Activated CD4-positive, CD25-positive, alpha-beta regulatory T cell treated with anti-CD3 and anti-CD28 coated beads, Interleukin-2, amount 50 U/mL, for 16 hours (primary cell): ENCODE measurements around the gene OR10H5.
"Not testable (repeated sequence)": the region's sequence is repeated elsewhere in the genome, so short reads cannot be mapped to it uniquely, and the experiment has no call there.

Experiments
- DNase-seq: peaks from one replicate; pipeline ENCODE4 v3.0.0-alpha.2; 2020; ENCODE audit warnings: low read depth, low spot score

Gene OR10H5

DNA sequence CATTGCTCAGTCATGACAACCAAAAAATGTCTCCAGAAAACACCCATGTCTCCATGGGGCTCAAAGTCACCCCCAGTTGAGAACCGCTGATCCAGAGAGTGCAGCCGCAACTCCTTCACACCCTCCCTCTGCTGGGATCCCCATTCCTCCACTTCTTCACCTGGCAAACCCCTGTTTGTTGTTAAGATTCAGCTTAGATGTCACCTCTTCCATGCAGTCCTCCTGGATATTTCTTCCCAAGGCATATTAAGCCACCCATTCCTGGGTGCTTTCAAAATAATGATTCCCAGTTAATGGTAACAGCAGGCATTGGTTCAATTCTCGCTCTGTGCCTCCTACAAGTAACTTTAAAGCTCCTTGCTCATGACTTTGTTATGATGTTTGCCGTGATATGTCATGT, 24.0 kb downstream of the OR10H5 start:
- no peak for DNase-seq

DNA sequence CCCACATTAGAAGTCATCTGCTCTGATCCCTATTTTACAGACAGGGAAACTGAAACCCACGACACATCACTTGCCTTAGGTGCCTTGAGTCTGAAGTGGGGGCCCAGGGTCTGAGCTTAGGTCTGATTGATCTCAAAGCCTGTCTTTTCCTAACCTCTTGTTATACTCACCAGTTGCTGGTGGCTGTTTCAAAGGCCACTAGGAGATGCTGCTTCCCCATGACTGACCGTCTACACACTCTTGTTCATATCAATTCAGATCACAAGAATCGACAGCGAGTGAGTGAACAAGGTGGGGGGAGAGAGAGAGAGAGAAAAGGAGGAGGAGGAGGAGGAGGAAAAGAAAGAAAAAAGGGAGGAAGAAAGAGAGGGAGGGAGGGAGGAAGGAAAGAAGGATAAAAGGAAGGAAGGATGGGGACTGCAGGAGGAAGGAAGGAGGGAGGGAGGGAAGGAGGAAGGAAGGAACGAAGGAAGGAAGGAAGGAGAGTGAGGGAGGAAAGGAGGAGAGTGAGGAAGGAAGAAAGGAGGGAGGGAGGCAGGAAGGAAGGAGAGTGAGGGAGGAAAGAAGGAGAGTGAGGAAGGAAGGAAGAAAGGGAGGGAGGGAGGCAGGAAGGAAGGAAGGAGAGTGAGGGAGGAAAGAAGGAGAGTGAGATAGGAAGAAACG, 24.7 kb downstream of the OR10H5 start:
- no peak for DNase-seq

DNA sequence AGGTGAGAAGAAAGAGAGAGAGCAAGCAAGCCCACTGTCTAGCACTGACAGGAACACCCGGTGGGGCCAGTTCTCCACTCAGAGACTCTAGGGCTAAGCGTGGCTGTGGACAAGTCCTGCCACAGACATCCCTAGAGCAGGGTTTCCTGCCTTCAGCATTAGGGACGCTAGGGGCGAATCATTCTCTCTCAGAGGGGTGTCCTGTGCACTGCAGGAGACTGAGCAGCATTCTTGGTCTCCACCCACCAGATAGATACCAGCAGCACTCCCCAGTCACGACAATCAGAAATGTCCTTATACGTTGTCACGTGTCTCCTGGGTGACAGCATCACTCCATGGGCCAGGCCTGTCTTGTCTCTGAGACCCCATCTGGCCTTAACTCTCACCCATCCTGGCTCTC, 26.5 kb downstream of the OR10H5 start:
- no peak for DNase-seq

DNA sequence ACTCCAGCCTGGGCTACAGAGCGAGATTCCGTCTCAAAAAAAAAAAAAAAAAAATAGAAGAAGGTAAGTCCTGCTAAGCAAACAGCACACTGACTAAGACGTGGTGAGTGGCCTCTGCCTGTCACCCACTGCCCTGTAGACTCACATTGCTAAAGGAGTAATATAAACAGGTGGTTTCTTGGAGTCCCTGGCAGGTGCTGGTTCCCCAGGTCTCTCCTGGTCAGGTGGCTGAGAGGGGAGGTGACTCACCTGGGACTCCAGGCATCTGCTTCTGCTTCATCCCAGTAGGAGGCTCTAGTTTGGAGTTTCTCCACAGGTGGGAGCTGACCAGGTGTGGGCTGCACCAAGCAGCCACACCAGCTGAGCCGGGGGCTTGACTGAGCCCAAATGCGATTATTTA, 27.8 kb downstream of the OR10H5 start, which contains the start of gene OR10H1:
Gene OR10H1 (minus strand): TSS at position 359 of the 400 bp plus-strand sequence. CDS start 7,627 bp downstream, outside the sequence.
- no peak for DNase-seq

DNA sequence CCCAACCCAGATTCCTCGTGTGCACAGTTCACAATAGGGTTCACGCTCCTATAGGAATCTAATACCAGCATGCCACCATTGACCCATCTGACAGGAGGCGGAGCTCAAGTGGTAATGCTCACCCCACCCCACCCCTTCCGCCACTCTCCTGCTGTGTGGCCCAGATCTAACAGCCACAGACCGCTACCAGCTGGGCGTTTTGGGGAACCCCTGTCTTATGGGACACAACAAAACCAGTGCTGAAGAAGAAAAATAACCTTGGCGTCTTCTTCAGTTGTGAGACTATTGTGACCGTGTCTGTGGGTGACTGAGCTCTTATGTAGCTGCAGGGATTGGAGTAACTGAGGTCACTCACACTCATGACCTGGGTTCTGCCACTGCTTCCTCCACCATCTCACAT, 33.2 kb downstream of the OR10H5 start:
- no peak for DNase-seq

DNA sequence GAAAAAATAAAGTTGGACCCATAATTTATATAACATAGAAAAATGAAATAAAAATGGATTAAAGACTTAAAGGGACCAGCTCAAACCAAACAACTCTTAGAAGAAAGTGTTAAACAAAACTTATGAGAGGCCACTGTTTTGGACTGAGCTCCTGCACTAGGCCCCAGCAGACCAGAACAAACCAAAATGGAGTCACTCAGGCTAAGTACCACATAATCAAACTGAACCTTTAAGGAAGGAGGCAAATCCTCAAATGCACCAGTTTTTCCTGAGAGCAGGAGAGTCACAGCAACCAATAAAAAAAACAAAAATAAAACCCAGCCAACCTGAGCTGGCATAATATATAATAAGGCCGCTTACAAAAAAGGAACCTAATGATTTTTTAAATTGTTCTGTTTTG, 38.3 kb downstream of the OR10H5 start:
- no peak for DNase-seq

DNA sequence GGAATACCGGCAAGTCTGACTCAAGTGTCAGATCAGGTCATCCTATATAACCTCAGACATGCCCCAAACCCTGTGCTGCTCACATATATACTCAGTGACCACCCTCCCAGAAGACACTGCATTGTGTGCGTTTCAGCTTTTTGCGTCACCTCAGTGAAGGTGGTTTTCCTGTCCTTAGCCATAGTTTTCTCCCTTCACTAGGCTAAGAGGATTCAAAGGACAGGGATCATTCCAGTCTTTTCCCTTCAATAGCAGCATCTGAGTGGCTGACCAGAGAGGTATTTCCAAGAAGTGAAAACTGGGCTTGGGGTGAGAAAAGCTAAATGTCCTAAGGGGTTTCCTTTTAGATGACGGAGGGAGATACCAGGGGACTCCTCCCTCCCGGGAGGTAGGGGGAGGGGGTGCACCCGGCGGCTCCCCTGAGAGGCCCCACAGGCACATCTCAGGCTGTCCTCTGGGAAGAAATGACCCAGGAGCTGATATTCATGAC, 40.7 kb downstream of the OR10H5 start:
- no peak for DNase-seq

DNA sequence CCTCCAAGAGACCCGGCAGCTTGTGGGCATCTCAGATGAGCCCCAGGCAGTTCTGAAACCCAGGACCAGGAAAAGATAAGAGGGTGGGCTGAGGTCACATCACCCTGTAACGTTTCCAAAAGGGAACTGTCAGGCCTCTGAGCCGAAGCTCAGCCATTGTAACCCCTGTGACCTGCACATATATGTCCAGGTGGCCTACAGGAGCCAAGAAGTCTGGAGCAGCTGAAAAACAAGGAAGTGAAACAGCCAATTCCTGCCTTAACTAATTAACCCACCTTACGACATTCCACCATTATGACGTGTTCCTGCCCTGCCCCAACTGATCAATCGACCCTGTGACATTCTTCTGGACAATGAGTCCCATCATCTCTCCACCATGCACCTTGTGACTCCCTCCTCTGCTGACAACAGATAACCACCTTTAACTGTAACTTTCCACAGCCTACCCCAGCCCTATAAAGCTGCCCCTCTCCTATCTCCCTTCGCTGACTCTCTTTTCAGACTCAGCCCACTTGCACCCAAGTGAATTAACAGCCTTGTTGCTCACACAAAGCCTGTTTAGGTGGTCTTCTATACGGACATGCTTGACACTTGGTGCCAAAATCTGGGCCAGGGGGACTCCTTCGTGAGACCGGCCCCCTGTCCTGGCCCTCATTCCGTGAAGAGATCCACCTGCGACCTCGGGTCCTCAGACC, 41.3 kb downstream of the OR10H5 start:
- DNase-seq = not testable (repeated sequence)

DNA sequence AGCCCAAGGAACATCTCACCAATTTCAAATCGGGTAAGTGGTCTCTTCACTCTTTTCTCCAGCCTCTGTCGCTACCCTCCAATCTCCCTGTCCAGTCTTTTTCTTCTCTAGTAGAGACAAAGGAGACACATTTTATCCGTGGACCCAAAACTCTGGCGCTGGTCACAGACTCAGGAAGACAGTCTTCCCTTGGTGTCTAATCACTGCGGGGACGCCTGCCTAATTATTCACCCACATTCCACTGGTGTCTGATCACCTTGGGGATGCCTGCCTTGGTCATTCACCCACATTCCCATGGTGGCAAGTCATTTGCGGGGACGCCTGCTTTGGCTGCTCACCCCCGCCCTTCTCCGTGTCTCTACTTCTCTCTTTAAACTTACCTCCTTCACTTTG, 41.8 kb downstream of the OR10H5 start:
- no peak for DNase-seq

DNA sequence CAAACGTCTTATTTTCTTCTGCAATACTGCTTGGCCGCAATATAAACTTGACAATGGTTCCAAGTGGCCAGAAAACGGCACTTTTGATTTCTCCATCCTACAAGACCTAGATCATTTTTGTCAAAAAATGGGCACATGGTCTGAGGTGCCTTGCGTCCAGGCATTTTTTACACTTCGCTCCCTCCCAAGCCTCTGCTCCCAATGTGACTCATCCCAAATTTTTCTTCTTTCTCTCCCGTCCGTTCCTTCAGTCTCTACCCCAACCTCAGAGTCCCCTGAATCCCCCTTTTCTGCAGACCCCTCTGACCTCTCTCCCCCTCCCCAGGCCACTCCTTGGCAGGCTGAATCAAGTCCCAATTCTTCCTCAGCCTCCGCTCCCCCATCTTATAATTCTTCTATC, 42.3 kb downstream of the OR10H5 start:
- DNase-seq = no peak

DNA sequence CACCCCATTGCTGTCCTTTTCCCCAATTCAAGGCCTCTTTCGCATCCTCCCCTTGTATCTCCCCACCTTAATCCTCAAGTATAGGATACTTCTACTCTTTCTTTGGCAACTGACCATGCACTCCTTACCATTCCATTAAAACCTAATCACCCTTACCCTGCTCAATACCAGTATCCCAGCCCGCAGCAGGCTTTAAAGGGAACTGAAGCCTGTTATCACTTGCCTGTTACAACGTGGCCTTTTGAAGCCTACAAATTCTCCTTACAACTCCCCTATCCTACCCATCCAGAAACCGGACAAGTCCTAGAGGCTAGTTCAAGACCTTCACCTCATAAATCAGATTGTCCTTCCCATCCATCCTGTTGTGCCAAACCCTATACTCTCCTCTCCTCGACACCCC, 44.2 kb downstream of the OR10H5 start:
- DNase-seq = no peak

DNA sequence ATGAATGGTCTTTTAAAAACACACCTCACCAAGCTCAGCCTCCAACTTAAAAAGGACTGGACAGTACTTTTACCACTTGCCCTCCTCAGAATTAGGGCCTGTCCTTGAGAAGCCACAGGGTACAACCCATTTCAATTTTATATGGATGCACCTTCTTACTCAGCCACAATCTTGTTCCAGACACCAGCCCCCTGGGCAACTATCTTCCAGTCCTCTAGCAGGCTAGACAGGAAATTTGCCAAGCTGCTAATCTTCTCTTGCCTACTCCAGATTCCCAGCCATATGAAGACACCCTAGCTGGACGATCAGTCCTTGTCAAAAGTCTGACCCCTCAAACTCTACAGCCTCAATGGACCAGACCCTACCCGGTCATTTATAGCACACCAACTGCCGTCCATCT, 46.8 kb downstream of the OR10H5 start:
- not testable (repeated sequence) for DNase-seq

DNA sequence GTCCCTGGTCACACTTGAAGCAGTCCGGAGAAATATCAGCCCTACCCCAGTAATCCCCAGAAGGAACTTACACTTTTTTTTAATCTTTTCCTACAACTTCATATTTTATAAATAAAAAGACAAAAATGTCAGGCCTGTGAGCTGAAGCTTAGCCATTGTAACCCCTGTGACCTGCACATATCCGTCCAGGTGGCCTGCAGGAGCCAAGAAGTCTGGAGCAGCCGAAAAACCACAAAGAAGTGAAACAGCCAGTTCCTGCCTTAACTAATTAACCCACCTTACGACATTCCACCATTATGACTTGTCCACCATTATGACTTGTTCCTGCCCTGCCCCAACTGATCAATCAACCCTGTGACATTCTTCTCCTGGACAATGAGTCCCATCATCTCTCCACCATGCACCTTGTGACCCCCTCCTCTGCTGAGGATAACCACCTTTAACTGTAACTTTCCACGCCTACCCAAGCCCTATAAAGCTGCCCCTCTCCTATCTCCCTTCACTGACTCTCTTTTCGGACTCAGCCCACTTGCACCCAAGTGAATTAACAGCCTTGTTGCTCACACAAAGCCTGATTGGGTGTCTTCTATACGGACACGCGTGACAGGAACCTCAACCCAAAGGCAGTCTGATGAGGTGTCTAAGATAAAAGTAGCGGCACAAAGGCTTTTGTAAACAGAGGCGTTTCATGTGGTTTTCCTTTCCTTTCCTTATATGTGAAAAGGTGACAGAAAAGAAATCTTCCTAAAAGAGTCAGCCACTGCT, 48.3 kb downstream of the OR10H5 start:
- DNase-seq = peak; percentile 28

DNA sequence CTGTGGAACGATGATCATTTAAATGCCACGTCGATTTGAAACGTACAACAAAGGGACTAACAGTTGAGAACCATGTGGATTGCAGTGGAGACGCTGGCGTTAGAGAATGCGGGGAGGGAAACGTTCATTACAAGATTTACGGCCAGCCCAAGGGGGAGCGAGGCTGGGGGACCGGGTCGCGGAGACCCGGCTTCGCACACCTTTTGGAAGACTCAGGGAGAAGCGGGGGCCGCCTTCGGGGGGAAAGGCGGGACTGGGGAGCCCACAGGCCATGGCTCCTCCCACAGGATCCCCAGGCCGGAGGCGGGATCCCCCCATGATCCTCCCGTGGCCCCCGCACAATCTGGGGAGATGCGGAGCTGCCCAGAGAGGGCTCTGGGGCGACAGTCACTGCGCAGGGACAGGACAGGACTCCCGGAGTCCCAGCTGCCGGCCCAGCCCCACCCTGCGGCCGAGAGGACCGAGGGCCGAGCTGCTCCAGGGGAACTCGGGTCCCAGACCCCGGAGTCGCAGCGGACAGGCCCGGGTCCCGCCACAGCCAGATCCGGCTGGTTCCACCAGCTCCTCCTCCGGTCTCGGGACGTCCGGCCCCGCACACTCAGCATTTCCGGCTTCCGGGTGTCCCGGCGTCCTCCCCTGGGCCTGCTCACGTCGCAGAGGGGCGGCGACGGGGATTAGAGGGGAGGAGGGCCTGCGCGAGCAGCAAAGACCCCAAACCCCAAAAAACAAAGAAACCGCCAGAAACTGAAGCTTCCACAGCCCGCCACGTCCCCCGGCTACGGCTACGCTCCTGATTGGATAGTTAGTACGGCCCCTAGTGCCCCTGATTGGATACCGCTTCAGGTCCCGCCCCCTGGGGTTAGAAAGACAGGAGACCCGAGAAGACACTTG, 49.1 kb downstream of the OR10H5 start:
- DNase-seq = peak; percentile 90

DNA sequence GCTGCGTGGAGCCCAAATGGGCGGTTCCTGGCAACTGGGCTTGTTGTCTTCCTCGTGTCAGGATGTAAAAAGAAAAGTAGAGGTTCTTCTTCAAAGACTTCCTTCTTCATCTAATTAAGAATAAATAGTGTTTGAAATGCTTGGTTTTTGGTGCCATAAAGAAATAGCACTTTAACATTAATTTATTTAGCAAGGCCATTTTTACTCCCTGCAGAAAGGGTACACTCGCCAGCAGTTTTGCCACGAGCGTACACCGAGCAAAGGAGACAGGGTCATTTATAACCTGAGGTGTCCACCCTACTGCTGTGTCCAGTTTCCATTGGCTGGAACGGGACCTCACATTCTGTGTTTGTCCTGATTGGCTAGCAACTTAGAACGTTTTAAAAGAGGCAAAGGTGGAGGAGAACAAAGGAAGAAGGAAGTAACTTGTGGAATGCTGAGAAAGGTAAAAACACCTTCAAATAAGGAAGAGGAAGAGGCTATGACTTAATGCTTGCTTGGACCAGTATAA, 49.8 kb downstream of the OR10H5 start:
- no peak for DNase-seq

DNA sequence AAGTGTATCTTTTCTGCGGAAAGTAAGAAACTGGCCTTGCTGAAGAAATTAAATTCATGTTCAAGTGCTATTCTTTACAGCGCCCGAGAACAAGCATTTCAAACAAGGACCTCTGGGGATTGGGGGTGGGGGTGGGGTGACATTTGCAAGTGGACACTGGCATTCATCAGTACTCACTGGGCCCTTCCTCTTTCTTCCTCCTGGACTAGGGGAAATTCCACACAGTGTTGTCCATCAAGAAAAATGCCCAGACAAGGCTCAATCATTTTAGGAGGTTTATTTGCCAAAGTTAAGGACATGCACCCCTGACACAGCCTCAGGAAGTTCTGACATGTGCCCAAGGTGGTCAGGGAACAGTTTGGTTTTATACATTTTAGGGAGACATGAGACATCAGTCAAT, 50.9 kb downstream of the OR10H5 start:
- DNase-seq = no peak

DNA sequence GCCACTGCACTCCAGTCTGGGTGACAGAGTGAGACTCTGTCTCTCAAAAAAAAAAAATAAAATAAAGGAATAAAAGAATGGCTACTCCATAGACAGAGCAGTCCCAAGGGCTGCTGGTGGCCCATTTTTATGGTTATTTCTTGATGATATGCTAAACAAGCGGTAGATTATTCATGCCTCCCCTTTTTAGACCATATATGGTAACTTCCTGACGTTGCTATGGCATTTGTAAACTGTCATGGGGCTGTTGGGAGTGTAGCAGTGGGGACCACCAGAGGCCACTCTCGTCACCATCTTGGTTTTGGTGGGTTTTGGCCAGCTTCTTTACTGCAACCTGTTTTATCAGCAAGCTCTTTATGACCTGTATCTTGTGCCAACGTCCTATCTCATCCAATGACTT, 52.4 kb downstream of the OR10H5 start:
- not testable (repeated sequence) for DNase-seq

DNA sequence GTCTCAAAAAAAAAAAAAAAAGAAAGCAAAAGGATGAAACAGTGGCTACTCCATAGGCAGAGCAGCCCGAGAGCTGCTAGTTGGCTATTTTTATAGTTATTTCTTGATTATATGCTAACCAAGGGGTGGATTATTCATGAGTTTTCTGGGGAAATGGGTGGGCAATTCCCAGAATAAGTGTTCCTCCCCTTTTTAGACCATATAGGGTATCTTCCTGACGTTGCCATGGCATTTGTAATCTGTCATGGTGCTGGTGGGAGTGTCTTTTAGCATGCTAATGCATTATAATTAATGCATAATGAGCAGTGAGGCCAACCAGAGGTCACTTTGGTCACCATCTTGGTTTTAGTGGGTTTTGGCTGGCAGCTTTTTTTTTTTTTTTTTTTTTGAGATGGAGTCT, 53.4 kb downstream of the OR10H5 start:
- no peak for DNase-seq

DNA sequence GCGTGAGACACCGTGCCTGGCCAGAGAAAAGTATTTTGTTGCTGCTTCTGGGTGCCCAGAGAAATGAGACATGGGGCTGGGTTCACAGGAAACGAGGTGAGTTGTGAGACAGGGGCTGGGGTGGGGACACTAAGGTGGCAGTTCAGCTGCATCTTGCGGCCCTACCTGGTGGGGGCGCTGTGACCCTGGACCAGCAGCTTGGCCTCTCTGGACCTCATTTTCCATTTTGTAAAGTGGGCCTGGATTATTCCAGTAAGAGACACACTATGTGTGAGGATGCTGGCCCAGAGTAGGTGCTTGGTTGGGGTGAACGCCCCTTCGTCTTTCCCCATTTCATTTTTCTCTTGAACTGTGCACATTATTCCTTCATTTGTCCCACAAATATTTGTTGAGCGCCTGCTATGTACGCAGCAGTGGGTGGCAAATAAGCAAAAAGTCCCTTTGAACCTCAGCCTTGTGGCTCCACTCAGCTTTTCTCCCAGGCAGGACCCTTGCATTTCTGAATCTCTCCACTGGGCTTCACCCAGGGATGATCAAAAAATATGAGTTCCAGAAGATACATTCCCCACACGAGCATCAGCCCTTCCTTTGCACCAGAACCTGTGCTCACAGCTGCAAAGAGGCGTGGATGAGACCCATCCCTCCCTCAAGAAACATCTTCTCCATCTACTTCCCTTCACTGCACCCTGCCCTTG, 54.6 kb downstream of the OR10H5 start:
- no peak for DNase-seq

DNA sequence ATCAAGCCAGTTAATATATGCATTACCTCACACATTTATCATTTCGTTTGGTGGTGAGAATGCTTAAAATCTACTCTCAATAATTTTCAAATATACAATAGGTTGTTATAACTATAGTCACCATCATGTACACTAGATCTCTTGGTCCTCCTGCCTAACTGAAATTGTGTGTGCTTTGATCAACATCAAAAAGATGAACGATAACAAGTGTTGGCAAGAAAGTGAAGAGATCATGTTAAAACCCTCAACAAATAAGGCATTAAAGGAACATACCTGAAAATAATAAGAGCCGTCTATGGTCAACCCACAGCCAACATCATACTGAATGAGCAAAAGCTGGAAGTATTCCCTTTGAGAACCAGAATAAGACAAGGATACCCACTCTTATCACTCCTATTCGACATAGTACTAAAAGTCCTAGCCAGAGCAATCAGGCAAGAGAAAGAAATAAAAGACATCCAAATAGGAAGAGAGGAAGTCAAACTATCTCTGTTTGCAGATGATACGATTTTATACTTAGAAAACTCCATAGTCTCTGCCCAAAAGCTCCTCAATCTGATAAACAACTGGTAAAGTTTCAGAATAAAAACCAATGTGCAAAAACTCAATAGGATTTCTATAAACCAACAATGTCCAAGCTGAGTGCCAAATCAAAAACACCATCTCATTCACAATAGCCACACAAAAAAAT, 55.9 kb downstream of the OR10H5 start:
- DNase-seq = no peak
